ENCODE measurements around the gene ANO2.

DNA sequence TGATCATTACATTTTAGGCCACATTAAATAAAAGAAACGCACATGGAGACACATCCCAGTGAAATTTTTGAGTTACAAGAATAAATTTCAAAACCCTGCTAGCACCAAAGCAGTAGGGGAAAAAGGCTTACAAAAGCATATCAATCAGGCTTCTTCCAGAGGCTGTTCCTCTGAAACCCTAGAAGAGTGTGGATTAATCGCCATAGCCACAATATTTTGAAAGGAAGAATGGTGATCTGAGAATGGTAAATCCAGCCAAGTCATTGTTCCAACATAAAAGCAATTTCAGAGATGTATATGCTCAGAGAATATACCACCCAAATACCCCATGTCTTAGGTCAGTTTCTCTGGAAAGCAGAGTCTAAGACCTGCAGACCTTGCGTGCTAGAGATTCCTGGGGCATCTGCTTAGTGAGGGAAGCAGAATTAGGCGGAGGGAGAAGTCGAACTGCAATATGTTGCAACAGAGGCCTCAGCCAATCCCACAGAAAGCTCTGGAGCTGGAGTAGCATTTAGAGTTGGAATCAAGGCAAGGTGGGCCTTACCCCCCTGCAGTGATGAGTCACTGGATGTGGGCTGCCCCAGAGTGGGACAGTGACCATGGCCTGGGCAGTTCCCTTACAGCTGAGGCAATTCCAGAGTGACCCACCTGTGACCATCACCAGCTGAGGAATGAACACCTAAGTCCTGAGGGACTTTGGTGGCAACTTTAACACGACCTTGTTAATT, 387.9 kb downstream of the ANO2 start:
- TF ChIP-seq FOS (IDR thresholded peaks at IDR 0.05; ENCODE audit: borderline replicate concordance, insufficient read depth, low read length) (no peak), POLR2AphosphoS5 (IDR thresholded peaks at IDR 0.05; ENCODE audit: insufficient read depth, low read depth, low read length) (no peak), CTCF (IDR thresholded peaks at IDR 0.05; ENCODE audit: extremely low read depth in 1 of 2, insufficient read depth in 1 of 2, low read depth in 1 of 2, low read length in 2 of 2) (no peak)
